Measurements from ENCODE around the gene PTOV1. TPM values are rescaled to one million over a fixed set of nuclear protein-coding genes. Genes with fewer than 3 reads are reported as not detected.

PTOV1 gene
- total and polyA plus RNA-seq, 4 donors, result 38.0 to 52.3 (median 41.3) TPM

- no peak for TF ChIP-seq REST (IDR thresholded peaks at IDR 0.05)
- TF ChIP-seq GABPA (IDR thresholded peaks at IDR 0.05 in 1 of 2, conservative IDR thresholded peaks at IDR 0.05 in 1 of 2), result no peak
- TF ChIP-seq HNF4A (conservative IDR thresholded peaks at IDR 0.05), result no peak
- no peak for TF ChIP-seq RXRA (IDR thresholded peaks at IDR 0.05)
Observed at GRCh38 chr19:49873834-49874233, 22.9 kb downstream of the PTOV1 start (continued).

GRCh38 chr19:49874503-49875157 is 23.7 kb downstream of the PTOV1 start:
- Histone ChIP-seq H3K4me1 (ENCODE audit: control insufficient read depth in 4 of 4, insufficient read depth in 4 of 4, low read length in 3 of 4) (peaks cover 6 to 41% (median 32%) of the 10 kb centered on the region in 4 donors), H3K27ac (ENCODE audit: low read depth in 1 of 2, low read length in 2 of 2) (no peak overlapping the region), H3K27me3 (ENCODE audit: control insufficient read depth in 4 of 4, insufficient read depth in 4 of 4, low read length in 3 of 4) (no peaks in the 10 kb centered on the region), H3K36me3 (ENCODE audit: control insufficient read depth in 4 of 4, insufficient read depth in 3 of 4, low read depth in 1 of 4, low read length in 3 of 4) (peaks cover 0 to 7% (median 2%) of the 10 kb centered on the region in 4 donors), H3K4me3 (ENCODE audit: low read depth in 1 of 3, low read length in 3 of 3) (no peak overlapping the region), H3K9ac (ENCODE audit: low read depth in 1 of 2, low read length in 2 of 2) (no peak overlapping the region), H3K9me3 (ENCODE audit: control insufficient read depth in 4 of 4, low read length in 3 of 4) (no peaks in the 10 kb centered on the region)
- WGBS, result 95% methylated on average over 11 of the region's 11 CpGs
- no peak for TF ChIP-seq TAF1 (conservative IDR thresholded peaks at IDR 0.05)
- no peak for TF ChIP-seq REST (IDR thresholded peaks at IDR 0.05)
- TF ChIP-seq HNF4G (IDR thresholded peaks at IDR 0.05), result no peak
- no peak for TF ChIP-seq RXRA (IDR thresholded peaks at IDR 0.05)
- TF ChIP-seq SP1 (IDR thresholded peaks at IDR 0.05), result no peak
- TF ChIP-seq RAD21 (IDR thresholded peaks at IDR 0.05), result no peak
- no peak for TF ChIP-seq FOXA1 (IDR thresholded peaks at IDR 0.05)
- no peak for TF ChIP-seq HNF4A (conservative IDR thresholded peaks at IDR 0.05)
- TF ChIP-seq EGR1 (IDR thresholded peaks at IDR 0.05; ENCODE audit: low read depth in 2 of 2), result no peak
- no peak for TF ChIP-seq MAX (IDR thresholded peaks at IDR 0.05)
- no peak for TF ChIP-seq JUND (IDR thresholded peaks at IDR 0.05)
- no peak for TF ChIP-seq YY1 (IDR thresholded peaks at IDR 0.05)
- no peak for TF ChIP-seq FOXA2 (IDR thresholded peaks at IDR 0.05)
- TF ChIP-seq ZBTB33 (IDR thresholded peaks at IDR 0.05), result no peak
- TF ChIP-seq NR2F2 (IDR thresholded peaks at IDR 0.05), result no peak
- TF ChIP-seq GABPA (IDR thresholded peaks at IDR 0.05 in 1 of 2, conservative IDR thresholded peaks at IDR 0.05 in 1 of 2), result no peak
- no peak for TF ChIP-seq CTCF (IDR thresholded peaks at IDR 0.05; ENCODE audit: low read depth, low read length, missing input control)
- no peak for TF ChIP-seq ATF3 (IDR thresholded peaks at IDR 0.05)
- DNase-seq (ENCODE audit: low spot score), result no peak
